Stimulated activated CD4-positive, alpha-beta T cell treated with anti-CD3 and anti-CD28 coated beads, Interleukin-4, amount 100 ng/mL, for 1 hour (primary cell): ENCODE data around the gene MMP17.

ENCODE experiments used
- DNase-seq: peaks from one replicate; pipeline ENCODE4 v3.0.0-alpha.2; 2020

Gene MMP17

GRCh38 chr12:131896080-131896810, 68.1 kb downstream of the MMP17 start:
- DNase-seq, result peak; percentile 66

- DNase-seq, result no peak
Observed at GRCh38 chr12:131896811-131897270, 68.6 kb downstream of the MMP17 start.

- DNase-seq, result no peak
Observed at GRCh38 chr12:131897276-131897675, 69.1 kb downstream of the MMP17 start.

DNA sequence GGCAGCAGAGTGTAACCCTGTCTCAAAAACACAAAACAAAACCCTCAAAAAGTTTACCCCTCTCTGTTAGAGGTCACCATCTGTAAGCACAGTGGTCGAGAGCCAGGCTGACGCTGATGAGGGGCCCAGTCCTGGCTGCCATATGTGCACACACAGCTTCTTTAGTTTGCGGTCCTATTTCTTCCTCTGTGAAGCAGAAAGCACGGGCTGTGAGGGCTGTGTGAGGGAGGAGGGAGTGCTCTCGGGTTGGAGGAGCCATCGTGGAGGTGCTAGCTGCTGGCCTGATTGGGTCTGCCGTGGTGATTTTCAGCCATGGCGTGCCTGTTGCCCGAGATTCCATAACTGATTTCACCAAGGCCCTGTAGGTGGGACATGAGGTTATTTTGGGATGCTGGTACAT, 69.7 kb downstream of the MMP17 start:
- no peak for DNase-seq

- no peak for DNase-seq
Observed at GRCh38 chr12:131900397-131900796, 72.2 kb downstream of the MMP17 start.
